SK-N-SH treated with all-trans-retinoic acid at 6 μM for 48 hours (cell line): Measurements from ENCODE around the gene SMIM13.

Source experiments
- ATAC-seq: fragments of 200-7000 bp; cut with Tn5 transposase; 3 replicates; pipeline ENCODE4 v1.9.1; 2020; ENCODE audit warnings: mild to moderate bottlenecking, moderate library complexity
- ARNTL ChIP-seq: fragments of 450-650 bp; formaldehyde crosslinking; IDR thresholded peaks from 2 replicates; pipeline ENCODE4 v1.5.0; 2020; ENCODE audit warnings: low read depth, mild to moderate bottlenecking, moderate library complexity, borderline replicate concordance
- BACH2 ChIP-seq: fragments of 250-450 bp; sonication (Bioruptor Pico); IDR thresholded peaks from 2 replicates; pipeline ENCODE4 v1.9.0; 2021; ENCODE audit warnings: mild to moderate bottlenecking, borderline replicate concordance
- CSDC2 ChIP-seq: fragments of 250-450 bp; sonication (Bioruptor Pico); IDR thresholded peaks from 2 replicates; pipeline ENCODE4 v1.5.0; 2020; ENCODE audit warnings: mild to moderate bottlenecking, moderate library complexity
- ESRRG ChIP-seq: fragments of 250-450 bp; sonication (Bioruptor Pico); IDR thresholded peaks from 2 replicates; pipeline ENCODE4 v1.6.1; 2021; ENCODE audit warnings: mild to moderate bottlenecking
- GLIS3 ChIP-seq: fragments of 250-450 bp; sonication (Bioruptor Pico); IDR thresholded peaks from 2 replicates; pipeline ENCODE4 v1.5.0; 2020; ENCODE audit warnings: mild to moderate bottlenecking, moderate library complexity
- ISL1 ChIP-seq: fragments of 250-450 bp; sonication (Bioruptor Pico); IDR thresholded peaks from 2 replicates; pipeline ENCODE4 v2.1.2; 2022; ENCODE audit warnings: mild to moderate bottlenecking, moderate library complexity
- OSR1 ChIP-seq: fragments of 250-450 bp; sonication (Bioruptor Pico); IDR thresholded peaks from 2 replicates; pipeline ENCODE4 v1.8.0; 2022; ENCODE audit warnings: moderate library complexity, mild to moderate bottlenecking, inconsistent platforms
- PPARA ChIP-seq: fragments of 250-450 bp; sonication (Bioruptor Pico); IDR thresholded peaks from 2 replicates; pipeline ENCODE4 v1.5.0; 2020; ENCODE audit warnings: mild to moderate bottlenecking, borderline replicate concordance
- RARB ChIP-seq: fragments of 250-450 bp; sonication (Bioruptor Pico); IDR thresholded peaks from 2 replicates; pipeline ENCODE4 v1.8.0; 2021; ENCODE audit warnings: mild to moderate bottlenecking, moderate library complexity
- TCF4 ChIP-seq: fragments of 250-450 bp; sonication (Bioruptor Pico); IDR thresholded peaks from 2 replicates; pipeline ENCODE4 v1.8.0; 2021; ENCODE audit warnings: mild to moderate bottlenecking, moderate library complexity, borderline replicate concordance
- ZC3H10 ChIP-seq: fragments of 250-450 bp; sonication (Bioruptor Pico); IDR thresholded peaks from 2 replicates; pipeline ENCODE4 v1.5.1; 2021; ENCODE audit warnings: mild to moderate bottlenecking, moderate library complexity
- ZFP3 ChIP-seq: fragments of 250-450 bp; sonication (Bioruptor Pico); IDR thresholded peaks from 2 replicates; pipeline ENCODE4 v1.5.0; 2020; ENCODE audit warnings: mild to moderate bottlenecking, moderate library complexity
- ZFP30 ChIP-seq: fragments of 450-650 bp; formaldehyde crosslinking; IDR thresholded peaks from 2 replicates; pipeline ENCODE4 v1.5.0; 2022; ENCODE audit warnings: mild to moderate bottlenecking, moderate library complexity
- ZNF565 ChIP-seq: fragments of 450-650 bp; formaldehyde crosslinking; conservative IDR thresholded peaks from 2 replicates; pipeline ENCODE4 v1.5.0; 2020; ENCODE audit warnings: low read depth, mild to moderate bottlenecking, moderate library complexity
- ZNF70 ChIP-seq: fragments of 450-650 bp; formaldehyde crosslinking; IDR thresholded peaks from 2 replicates; pipeline ENCODE4 v1.5.0; 2020; ENCODE audit warnings: mild to moderate bottlenecking, moderate library complexity
- ZNF8 ChIP-seq: fragments of 450-650 bp; formaldehyde crosslinking; IDR thresholded peaks from 2 replicates; pipeline ENCODE4 v1.5.0; 2020; ENCODE audit warnings: mild to moderate bottlenecking, moderate library complexity
- TF ChIP-seq, protein P1 (sequence below): fragments of 250-450 bp; sonication (Bioruptor Pico); IDR thresholded peaks from 2 replicates; pipeline ENCODE4 v1.8.0; 2020; ENCODE audit warnings: mild to moderate bottlenecking, moderate library complexity, borderline replicate concordance
- TF ChIP-seq, protein P2 (sequence below): fragments of 250-450 bp; sonication (Bioruptor Pico); IDR thresholded peaks from 2 replicates; pipeline ENCODE4 v1.5.1; 2021; ENCODE audit warnings: mild to moderate bottlenecking, moderate library complexity
- TF ChIP-seq, protein P3 (sequence below): fragments of 250-450 bp; sonication (Bioruptor Pico); IDR thresholded peaks from 2 replicates; pipeline ENCODE4 v1.5.1; 2020; ENCODE audit warnings: low read depth, mild to moderate bottlenecking, moderate library complexity
- TF ChIP-seq, protein P4 (sequence below): fragments of 250-450 bp; sonication (Bioruptor Pico); IDR thresholded peaks from 2 replicates; pipeline ENCODE4 v1.8.0; 2021; ENCODE audit warnings: low read depth, mild to moderate bottlenecking, moderate library complexity, borderline replicate concordance
- TF ChIP-seq, protein P5 (sequence below): fragments of 250-450 bp; sonication (Bioruptor Pico); IDR thresholded peaks from 2 replicates; pipeline ENCODE4 v1.5.0; 2020; ENCODE audit warnings: mild to moderate bottlenecking, moderate library complexity

Gene SMIM13

DNA sequence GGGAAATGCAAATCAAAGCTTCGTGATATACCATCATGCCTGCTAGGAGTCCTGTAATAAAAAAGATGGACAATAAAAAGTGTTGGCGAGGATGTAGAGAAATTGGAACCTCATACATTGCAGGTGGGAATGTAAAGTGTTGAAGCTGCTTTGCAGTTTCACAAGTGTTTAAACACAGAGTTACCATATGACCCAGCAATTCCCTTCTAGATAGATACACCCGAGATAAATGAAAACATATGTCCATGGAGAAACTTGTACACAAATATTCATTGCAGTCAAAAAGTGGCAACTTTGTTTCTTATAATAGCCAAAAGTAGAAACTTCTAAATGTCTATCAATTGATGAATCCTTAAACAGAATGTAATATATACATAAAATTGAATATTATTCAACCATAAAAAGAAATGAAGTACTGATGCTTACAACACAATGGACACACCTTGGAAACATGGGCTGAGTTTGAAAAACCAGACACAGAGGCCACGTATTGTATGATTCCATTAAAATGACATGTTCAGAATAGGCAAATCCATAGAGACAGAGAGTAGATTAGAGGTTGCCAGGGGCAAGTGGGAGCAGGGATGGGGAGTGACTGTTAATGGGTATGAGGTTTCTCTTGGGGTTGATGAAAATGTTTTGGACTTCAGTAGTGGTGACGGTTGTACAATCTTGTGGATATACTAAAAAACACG, 38.7 kb downstream of the SMIM13 start:
- ATAC-seq, result no peak; the same call in 2 of the 3 replicates
- no peak for TF ChIP-seq ZFP30
- no peak for TF ChIP-seq ARNTL
- no peak for TF ChIP-seq CSDC2 (CRISPR knock-in tag)
- TF ChIP-seq TCF4 (CRISPR knock-in tag), result no peak; the same call in 1 of the 2 replicates
- TF ChIP-seq BACH2 (CRISPR knock-in tag), result no peak
- no peak for TF ChIP-seq ESRRG (CRISPR knock-in tag)
- TF ChIP-seq, protein P1, sequence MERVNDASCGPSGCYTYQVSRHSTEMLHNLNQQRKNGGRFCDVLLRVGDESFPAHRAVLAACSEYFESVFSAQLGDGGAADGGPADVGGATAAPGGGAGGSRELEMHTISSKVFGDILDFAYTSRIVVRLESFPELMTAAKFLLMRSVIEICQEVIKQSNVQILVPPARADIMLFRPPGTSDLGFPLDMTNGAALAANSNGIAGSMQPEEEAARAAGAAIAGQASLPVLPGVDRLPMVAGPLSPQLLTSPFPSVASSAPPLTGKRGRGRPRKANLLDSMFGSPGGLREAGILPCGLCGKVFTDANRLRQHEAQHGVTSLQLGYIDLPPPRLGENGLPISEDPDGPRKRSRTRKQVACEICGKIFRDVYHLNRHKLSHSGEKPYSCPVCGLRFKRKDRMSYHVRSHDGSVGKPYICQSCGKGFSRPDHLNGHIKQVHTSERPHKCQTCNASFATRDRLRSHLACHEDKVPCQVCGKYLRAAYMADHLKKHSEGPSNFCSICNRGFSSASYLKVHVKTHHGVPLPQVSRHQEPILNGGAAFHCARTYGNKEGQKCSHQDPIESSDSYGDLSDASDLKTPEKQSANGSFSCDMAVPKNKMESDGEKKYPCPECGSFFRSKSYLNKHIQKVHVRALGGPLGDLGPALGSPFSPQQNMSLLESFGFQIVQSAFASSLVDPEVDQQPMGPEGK (CRISPR knock-in tag), result no peak
- TF ChIP-seq OSR1 (CRISPR knock-in tag), result no peak
- TF ChIP-seq GLIS3 (CRISPR knock-in tag), result no peak

DNA sequence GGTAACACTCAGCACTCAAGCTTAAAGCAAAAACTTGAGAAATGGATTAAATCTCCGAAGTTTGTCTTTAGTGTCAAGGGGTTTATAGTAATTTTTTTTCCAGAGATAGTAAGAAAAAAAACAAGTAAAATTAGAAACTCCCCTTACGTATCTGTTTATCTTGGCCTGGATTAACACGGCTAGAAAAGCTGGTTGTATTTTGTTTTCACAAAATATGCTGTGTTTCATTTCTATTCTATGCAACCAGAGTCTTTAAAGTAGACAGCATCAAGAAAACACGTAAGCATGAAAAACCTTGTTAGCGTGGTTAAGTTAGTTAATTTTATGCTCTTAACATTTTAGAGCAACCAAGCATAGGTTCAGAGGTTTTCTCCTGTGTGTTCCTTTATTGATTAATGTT, 39.6 kb downstream of the SMIM13 start:
- no peak for TF ChIP-seq ZNF8 (CRISPR knock-in tag)
- TF ChIP-seq ESRRG (CRISPR knock-in tag), result no peak
- TF ChIP-seq ZNF565 (CRISPR knock-in tag), result no peak
- no peak for TF ChIP-seq ARNTL
- TF ChIP-seq ZNF70, result no peak
- TF ChIP-seq ISL1 (CRISPR knock-in tag), result no peak
- TF ChIP-seq, protein P2, sequence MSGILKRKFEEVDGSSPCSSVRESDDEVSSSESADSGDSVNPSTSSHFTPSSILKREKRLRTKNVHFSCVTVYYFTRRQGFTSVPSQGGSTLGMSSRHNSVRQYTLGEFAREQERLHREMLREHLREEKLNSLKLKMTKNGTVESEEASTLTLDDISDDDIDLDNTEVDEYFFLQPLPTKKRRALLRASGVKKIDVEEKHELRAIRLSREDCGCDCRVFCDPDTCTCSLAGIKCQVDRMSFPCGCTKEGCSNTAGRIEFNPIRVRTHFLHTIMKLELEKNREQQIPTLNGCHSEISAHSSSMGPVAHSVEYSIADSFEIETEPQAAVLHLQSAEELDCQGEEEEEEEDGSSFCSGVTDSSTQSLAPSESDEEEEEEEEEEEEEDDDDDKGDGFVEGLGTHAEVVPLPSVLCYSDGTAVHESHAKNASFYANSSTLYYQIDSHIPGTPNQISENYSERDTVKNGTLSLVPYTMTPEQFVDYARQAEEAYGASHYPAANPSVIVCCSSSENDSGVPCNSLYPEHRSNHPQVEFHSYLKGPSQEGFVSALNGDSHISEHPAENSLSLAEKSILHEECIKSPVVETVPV (CRISPR knock-in tag), result no peak
- no peak for TF ChIP-seq GLIS3 (CRISPR knock-in tag)
- TF ChIP-seq PPARA (CRISPR knock-in tag), result no peak
- TF ChIP-seq ZFP3 (CRISPR knock-in tag), result no peak
- TF ChIP-seq CSDC2 (CRISPR knock-in tag), result no peak
- TF ChIP-seq, protein P3, sequence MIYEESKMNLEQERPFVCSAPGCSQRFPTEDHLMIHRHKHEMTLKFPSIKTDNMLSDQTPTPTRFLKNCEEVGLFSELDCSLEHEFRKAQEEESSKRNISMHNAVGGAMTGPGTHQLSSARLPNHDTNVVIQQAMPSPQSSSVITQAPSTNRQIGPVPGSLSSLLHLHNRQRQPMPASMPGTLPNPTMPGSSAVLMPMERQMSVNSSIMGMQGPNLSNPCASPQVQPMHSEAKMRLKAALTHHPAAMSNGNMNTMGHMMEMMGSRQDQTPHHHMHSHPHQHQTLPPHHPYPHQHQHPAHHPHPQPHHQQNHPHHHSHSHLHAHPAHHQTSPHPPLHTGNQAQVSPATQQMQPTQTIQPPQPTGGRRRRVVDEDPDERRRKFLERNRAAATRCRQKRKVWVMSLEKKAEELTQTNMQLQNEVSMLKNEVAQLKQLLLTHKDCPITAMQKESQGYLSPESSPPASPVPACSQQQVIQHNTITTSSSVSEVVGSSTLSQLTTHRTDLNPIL (CRISPR knock-in tag), result no peak
- TF ChIP-seq, protein P1 (CRISPR knock-in tag), result no peak
- no peak for TF ChIP-seq TCF4 (CRISPR knock-in tag)
- no peak for TF ChIP-seq RARB (CRISPR knock-in tag)
- TF ChIP-seq, protein P4, sequence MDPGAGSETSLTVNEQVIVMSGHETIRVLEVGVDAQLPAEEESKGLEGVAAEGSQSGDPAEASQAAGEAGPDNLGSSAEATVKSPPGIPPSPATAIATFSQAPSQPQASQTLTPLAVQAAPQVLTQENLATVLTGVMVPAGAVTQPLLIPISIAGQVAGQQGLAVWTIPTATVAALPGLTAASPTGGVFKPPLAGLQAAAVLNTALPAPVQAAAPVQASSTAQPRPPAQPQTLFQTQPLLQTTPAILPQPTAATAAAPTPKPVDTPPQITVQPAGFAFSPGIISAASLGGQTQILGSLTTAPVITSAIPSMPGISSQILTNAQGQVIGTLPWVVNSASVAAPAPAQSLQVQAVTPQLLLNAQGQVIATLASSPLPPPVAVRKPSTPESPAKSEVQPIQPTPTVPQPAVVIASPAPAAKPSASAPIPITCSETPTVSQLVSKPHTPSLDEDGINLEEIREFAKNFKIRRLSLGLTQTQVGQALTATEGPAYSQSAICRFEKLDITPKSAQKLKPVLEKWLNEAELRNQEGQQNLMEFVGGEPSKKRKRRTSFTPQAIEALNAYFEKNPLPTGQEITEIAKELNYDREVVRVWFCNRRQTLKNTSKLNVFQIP (CRISPR knock-in tag), result no peak
- TF ChIP-seq, protein P5, sequence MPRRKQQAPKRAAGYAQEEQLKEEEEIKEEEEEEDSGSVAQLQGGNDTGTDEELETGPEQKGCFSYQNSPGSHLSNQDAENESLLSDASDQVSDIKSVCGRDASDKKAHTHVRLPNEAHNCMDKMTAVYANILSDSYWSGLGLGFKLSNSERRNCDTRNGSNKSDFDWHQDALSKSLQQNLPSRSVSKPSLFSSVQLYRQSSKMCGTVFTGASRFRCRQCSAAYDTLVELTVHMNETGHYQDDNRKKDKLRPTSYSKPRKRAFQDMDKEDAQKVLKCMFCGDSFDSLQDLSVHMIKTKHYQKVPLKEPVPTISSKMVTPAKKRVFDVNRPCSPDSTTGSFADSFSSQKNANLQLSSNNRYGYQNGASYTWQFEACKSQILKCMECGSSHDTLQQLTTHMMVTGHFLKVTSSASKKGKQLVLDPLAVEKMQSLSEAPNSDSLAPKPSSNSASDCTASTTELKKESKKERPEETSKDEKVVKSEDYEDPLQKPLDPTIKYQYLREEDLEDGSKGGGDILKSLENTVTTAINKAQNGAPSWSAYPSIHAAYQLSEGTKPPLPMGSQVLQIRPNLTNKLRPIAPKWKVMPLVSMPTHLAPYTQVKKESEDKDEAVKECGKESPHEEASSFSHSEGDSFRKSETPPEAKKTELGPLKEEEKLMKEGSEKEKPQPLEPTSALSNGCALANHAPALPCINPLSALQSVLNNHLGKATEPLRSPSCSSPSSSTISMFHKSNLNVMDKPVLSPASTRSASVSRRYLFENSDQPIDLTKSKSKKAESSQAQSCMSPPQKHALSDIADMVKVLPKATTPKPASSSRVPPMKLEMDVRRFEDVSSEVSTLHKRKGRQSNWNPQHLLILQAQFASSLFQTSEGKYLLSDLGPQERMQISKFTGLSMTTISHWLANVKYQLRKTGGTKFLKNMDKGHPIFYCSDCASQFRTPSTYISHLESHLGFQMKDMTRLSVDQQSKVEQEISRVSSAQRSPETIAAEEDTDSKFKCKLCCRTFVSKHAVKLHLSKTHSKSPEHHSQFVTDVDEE, result no peak
- no peak for TF ChIP-seq ZC3H10 (CRISPR knock-in tag)
- TF ChIP-seq, all 23 proteins: peak for 0
- no peak for ATAC-seq
